GM21717 (cell line): ENCODE data around the gene CCDC3.
"Not testable (repeated sequence)": the region's sequence is repeated elsewhere in the genome, so short reads cannot be mapped to it uniquely, and the experiment has no call there.

Experiments used
- ATAC-seq: cut with Tn5 transposase; IDR thresholded peaks from one replicate; pipeline ENCODE4 v1.9.1; 2021; ENCODE audit warnings: mild to moderate bottlenecking, moderate library complexity; ENCODE audit not compliant: unreplicated experiment

Gene CCDC3

GRCh38 chr10:13001887-13002212, 337 bp upstream of the CCDC3 start:
- no peak for ATAC-seq

DNA sequence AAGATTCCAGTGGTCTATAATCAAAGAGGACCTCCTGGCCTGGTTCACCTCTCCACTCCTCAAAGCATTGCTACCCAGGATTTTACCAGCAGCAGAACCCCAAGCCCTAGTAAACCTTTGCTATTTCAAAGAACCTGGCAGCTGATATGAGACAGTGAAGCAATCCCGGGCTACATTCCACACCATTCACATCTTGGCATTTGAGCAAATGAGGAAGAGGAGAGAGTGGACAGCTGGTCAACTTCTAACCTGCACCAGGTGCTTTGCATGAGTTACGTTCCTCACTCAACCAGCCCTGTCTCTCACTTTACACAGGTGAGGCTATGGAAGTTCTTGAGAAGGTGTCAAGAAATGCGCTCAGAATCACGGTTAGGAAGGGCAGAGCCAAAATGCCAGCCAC, 1.1 kb downstream of the CCDC3 start:
- no peak for ATAC-seq

DNA sequence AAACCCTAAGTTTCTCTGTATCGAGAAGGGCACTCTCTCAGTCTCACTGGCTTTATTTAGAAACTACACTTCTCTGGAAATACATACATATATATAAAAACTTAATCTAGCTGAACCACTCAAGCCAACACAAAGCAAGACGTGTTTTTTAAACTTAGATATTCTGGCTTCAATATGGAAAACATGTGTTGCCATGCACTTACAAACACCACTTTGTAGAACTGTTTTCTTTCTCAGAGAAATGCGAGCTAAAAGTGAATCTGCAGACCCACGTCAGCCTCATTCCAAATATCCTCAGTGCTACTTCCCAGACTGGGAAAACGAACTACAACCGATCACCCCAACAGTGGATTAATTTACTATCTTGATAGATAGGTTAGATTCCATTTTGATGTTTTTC, 1.7 kb downstream of the CCDC3 start:
- ATAC-seq = no peak

- no peak for ATAC-seq
Observed at GRCh38 chr10:12995425-12995861, 6.1 kb downstream of the CCDC3 start.

DNA sequence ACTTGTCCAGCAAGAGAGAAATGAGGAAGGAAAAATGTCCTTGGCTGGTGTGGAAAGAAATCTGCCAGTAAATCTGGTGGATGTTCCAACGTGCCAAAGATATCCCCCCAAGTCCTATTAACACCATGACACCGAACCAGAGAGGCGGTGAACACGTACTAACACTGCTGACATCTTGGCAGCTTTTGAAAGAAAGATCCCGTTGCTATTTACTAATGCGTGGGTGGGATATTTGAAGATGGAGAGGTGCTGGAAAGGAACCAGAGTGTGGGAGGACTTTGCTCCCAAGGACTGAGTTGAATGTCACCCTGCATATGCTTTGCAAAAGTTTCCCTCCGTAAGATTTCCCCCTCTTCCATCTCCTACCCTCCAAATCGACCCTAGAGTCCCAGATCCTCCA, 7.9 kb downstream of the CCDC3 start:
- ATAC-seq = no peak

GRCh38 chr10:12985347-12985746, 16.2 kb downstream of the CCDC3 start:
- no peak for ATAC-seq

- no peak for ATAC-seq
Observed at GRCh38 chr10:12984165-12984747, 17.3 kb downstream of the CCDC3 start.

DNA sequence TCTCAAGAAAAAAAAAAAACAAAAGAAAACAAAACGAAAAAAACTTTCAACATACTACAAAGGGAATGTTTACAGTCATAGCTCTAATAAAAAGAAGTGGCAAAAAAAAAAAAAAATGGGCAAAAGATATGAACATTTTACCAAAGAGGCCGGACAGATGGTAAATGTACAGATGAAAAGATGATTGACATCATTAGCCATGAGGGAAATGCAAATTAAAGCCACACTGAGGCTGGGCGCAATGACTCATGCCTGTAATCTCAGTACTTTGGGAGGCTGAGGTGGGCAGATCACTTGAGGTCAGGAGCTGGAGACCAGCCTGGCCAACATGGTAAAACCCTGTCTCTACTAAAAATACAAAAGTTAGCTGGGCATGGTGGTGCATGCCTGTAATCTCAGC, 17.9 kb downstream of the CCDC3 start:
- ATAC-seq = not testable (repeated sequence)

DNA sequence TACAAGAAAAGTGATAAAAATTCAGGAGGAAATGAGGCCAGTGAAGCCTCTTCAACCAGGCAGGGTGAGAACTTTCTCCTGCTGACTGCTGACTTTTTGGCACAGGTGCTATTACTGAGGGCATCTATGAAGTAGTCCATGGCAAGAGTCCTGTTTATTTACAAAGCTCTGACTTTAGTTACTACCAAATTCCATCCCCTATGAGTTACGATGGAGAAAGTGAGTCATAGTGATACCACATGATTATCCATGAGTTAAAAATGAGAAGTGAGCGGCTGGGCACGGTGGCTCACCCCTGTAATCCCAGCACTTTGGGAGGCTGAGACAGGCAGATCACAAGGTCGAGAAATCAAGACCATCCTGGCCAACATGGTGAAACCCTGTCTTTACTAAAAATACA, 19.9 kb downstream of the CCDC3 start:
- ATAC-seq = no peak

DNA sequence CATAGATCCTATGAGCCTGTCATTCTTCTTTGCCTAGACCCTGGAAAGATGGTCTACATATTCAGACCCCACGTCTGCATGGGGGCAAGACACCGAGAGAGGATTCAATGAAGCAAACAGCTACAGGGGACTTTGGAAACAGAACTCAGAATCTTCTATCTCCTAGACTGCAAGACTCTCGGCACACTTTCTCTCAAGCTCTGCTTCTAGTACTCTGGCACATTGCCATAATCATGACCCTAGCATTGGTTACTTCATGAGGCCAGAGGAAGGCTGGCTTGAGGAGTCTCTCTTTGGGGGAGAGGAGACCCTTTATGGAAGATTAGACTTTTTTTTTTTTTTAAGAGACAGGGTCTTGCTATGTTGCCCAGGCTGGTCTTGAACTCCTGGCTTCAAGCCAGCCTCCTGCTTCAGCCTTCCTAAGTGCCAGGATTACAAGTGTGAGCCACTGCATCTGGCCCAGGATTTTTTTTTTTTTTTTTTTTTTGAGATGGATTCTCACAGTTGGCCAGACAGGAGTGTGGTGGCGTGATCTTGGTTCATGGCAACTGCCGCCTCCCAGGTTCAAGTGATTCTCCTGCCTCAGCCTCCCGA, 20.7 kb downstream of the CCDC3 start:
- ATAC-seq = no peak

DNA sequence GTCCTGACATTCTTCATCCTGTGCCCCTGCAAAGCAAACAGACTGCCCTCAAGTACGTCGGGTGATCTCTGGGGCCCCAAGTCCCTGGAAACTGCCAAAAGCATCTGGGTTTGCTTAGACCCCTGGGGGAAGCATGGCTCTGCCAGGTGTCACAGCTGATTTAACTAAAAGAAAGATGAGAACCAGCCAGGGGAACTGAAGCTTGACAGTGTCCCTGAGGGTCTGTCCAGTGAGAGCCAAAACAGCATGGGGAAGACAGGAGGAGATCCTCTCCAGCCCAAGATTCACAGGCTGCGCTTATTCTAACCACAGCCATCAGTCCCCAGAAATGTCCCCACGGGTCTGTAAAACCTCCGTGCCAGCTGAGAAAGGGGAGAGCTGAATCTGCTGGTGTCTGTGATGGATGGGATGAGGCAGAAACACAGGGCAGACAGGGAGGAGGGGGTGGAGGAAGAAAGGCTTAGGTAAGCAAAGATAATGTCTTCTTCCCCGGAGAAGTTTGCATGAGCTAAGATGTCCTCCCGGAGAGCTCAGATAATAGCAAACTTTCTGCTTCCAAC, 21.3 kb downstream of the CCDC3 start:
- ATAC-seq = no peak

DNA sequence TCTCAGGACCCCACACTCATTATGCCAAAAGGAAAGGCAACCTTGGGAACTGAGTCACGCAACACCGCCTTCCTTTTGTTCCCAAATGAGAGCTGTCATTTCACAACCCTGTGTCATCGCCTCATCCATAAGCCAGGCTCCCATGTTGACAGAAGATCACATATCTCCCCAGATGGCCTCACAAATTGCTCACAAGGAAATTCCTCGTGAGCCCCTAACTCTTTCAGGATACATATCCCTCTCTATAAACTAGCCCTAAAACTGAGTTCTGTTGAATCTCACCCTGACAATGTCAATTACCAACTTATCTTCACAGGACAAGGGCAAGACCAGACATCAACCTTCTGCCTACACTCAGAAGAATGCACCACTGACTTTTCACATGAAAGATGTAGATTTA, 22.6 kb downstream of the CCDC3 start:
- ATAC-seq = no peak

DNA sequence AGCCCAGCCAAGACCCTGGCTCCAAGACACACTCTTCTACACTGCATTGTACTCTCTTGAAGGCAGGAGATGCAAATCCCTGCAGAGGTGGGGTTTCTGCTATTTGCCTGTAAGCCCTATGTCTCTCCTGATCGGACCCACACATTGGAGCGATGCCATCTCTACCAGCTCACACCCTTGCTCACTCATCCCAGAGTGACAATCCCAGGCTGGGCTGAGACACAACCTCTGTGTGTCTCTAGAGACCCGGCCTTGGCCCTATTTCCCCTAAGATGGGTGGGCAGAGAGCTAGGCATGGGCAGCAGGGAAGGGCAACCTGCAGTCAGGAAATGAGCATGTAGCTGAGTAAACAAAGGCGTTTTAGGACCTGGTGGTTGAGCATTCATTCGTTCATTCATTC, 25.6 kb downstream of the CCDC3 start:
- ATAC-seq = no peak

- ATAC-seq = no peak
Observed at GRCh38 chr10:12975266-12975665, 26.2 kb downstream of the CCDC3 start.

DNA sequence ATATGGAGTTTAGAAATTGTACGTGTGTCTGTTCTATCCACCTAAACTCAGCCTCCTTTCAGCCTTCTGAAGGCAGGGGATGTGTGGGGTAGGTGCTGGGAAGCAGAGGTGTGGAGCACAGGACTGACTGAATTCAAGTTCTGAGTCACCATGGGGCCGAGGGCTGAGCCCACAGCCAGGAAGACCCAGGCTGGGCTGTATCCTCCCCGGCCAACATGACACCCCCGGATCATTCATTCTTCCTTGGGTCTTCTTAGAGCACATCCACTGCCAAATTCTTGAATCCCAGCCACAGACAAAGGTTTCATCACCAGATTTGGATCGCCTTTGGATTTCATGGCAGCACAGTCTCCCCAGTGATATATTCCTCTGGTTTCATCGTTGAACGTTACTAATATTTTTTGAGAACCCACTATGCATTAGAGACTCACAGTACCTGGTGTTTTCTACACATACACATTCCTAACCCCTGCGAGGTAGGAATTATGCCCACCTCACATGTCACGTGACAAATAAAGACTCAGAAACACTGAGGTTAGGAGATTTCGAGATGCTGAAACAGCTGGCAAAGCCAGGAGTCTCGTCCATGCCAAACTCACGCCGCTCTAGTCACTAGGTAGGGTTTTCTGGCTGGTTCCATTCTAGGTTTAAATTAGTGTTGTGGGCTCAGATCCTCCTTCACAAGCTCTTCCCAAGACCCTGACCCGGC, 26.9 kb downstream of the CCDC3 start:
- no peak for ATAC-seq

GRCh38 chr10:12974078-12974477, 27.4 kb downstream of the CCDC3 start:
- no peak for ATAC-seq

DNA sequence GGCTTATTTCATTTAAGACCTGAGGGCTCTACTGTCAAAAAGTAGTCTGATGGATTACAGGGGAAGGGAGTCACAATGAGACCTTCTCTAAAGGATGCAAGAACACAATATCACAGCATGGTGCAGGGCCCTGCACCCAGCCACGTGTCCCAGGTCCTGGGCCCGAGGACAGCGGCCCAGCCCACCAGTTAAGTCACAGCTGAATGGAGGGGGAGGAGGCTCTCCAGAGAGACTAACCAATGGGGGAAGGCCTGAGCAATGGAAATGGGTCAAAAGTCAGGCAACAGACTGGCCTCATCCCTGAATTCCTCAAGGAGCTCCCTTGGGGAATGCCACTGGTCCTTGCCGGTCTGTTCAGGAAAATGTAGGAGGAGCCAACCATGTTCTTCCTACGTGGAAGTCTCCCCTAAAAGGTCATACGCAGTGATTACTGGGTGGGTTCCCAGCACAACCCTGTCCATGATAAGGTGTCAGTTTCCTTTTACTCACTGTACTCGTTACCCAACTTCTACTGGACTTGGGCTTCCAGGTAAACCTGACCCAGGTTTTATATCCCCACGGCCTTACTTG, 28.3 kb downstream of the CCDC3 start:
- ATAC-seq = no peak

GRCh38 chr10:12972146-12972545, 29.4 kb downstream of the CCDC3 start:
- no peak for ATAC-seq

GRCh38 chr10:12971001-12971788, 30.3 kb downstream of the CCDC3 start:
- no peak for ATAC-seq

- no peak for ATAC-seq
Observed at GRCh38 chr10:12969951-12970350, 31.6 kb downstream of the CCDC3 start.

DNA sequence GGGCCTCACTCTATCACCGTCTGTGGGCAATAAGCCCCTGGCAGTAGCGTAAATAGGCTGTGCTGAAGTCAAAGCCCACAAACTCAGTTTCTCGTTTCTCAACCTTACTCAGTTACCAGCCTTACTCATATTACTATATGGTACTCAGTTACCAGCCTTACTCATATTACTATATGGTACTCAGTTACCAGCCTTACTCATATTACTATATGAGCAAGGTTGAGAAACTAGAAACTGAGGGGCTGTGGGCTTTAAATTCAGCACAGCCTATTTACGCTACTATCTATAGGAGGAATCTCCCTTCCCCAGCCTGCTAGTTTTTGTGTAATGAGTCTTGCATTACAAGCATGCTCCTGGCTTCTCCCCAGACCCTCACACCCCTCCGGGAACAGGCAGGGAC, 35.4 kb downstream of the CCDC3 start:
- no peak for ATAC-seq
